HEK293 (cell line): Measurements from ENCODE around the gene CELSR3.

Experiments
- GLI2 ChIP-seq: fragments of 450-650 bp; formaldehyde crosslinking; IDR thresholded peaks from 2 replicates; pipeline ENCODE4; 2017; ENCODE audit warnings: missing biosample characterization, missing genetic modification characterization, low read depth, borderline replicate concordance
- GLIS1 ChIP-seq: fragments of 450-650 bp; formaldehyde crosslinking; IDR thresholded peaks from 2 replicates; pipeline ENCODE4 v1.5.1; 2016; ENCODE audit warnings: missing biosample characterization, missing genetic modification characterization
- RBAK ChIP-seq: fragments of 450-650 bp; formaldehyde crosslinking; IDR thresholded peaks from 2 replicates; pipeline ENCODE4 v1.5.1; 2016; ENCODE audit warnings: missing biosample characterization, missing genetic modification characterization
- WT1 ChIP-seq: fragments of 450-650 bp; formaldehyde crosslinking; IDR thresholded peaks from 2 replicates; pipeline ENCODE4 v1.5.1; 2016; ENCODE audit warnings: missing biosample characterization, missing genetic modification characterization
- ZBTB48 ChIP-seq: fragments of 450-650 bp; formaldehyde crosslinking; IDR thresholded peaks from 2 replicates; pipeline ENCODE4 v1.5.1; 2016; ENCODE audit warnings: missing biosample characterization, missing genetic modification characterization
- ZBTB6 ChIP-seq: fragments of 450-650 bp; formaldehyde crosslinking; IDR thresholded peaks from 2 replicates; pipeline ENCODE4 v1.5.1; 2017; ENCODE audit warnings: missing biosample characterization, missing genetic modification characterization
- ZBTB7A ChIP-seq: fragments of 450-650 bp; formaldehyde crosslinking; IDR thresholded peaks from 2 replicates; pipeline ENCODE4 v1.5.1; 2016; ENCODE audit warnings: low read depth, missing biosample characterization, missing genetic modification characterization
- ZFP37 ChIP-seq: fragments of 450-650 bp; formaldehyde crosslinking; IDR thresholded peaks from 2 replicates; pipeline ENCODE4 v1.5.1; 2016; ENCODE audit warnings: missing biosample characterization, missing genetic modification characterization
- ZNF146 ChIP-seq: fragments of 450-650 bp; formaldehyde crosslinking; IDR thresholded peaks from 2 replicates; pipeline ENCODE4 v1.5.1; 2016; ENCODE audit warnings: missing biosample characterization, missing genetic modification characterization
- ZNF266 ChIP-seq: fragments of 450-650 bp; formaldehyde crosslinking; IDR thresholded peaks from 2 replicates; pipeline ENCODE4 v1.5.1; 2016; ENCODE audit warnings: missing biosample characterization, missing genetic modification characterization, low read depth
- ZNF324 ChIP-seq: fragments of 450-650 bp; formaldehyde crosslinking; IDR thresholded peaks from 2 replicates; pipeline ENCODE4 v1.5.1; 2016; ENCODE audit warnings: missing biosample characterization, missing genetic modification characterization
- ZNF350 ChIP-seq: fragments of 450-650 bp; formaldehyde crosslinking; IDR thresholded peaks from 2 replicates; pipeline ENCODE4 v1.5.0; 2017; ENCODE audit warnings: missing biosample characterization, mild to moderate bottlenecking, missing genetic modification characterization
- ZNF354C ChIP-seq: fragments of 450-650 bp; formaldehyde crosslinking; IDR thresholded peaks from 2 replicates; pipeline ENCODE4 v1.5.1; 2016; ENCODE audit warnings: missing biosample characterization, missing genetic modification characterization, low read depth, borderline replicate concordance
- ZNF366 ChIP-seq: fragments of 450-650 bp; formaldehyde crosslinking; conservative IDR thresholded peaks from 2 replicates; pipeline ENCODE4 v1.5.1; 2016; ENCODE audit warnings: missing biosample characterization, missing genetic modification characterization
- ZNF37A ChIP-seq: fragments of 450-650 bp; IDR thresholded peaks from 2 replicates; pipeline ENCODE4 v1.5.1; 2018; ENCODE audit warnings: missing biosample characterization, missing genetic modification characterization
- ZNF391 ChIP-seq: fragments of 450-650 bp; formaldehyde crosslinking; IDR thresholded peaks from 2 replicates; pipeline ENCODE4 v1.5.1; 2016; ENCODE audit warnings: low read depth, missing biosample characterization, missing genetic modification characterization, borderline replicate concordance
- ZNF48 ChIP-seq: fragments of 450-650 bp; formaldehyde crosslinking; IDR thresholded peaks from 2 replicates; pipeline ENCODE4 v1.5.1; 2016; ENCODE audit warnings: missing biosample characterization, missing genetic modification characterization
- ZNF518A ChIP-seq: fragments of 450-650 bp; formaldehyde crosslinking; conservative IDR thresholded peaks from 2 replicates; pipeline ENCODE4 v1.5.1; 2016; ENCODE audit warnings: low read depth, missing biosample characterization, missing genetic modification characterization
- ZNF544 ChIP-seq: fragments of 450-650 bp; formaldehyde crosslinking; IDR thresholded peaks from 2 replicates; pipeline ENCODE4 v1.5.0; 2017; ENCODE audit warnings: missing biosample characterization, missing genetic modification characterization
- ZNF549 ChIP-seq: fragments of 450-650 bp; IDR thresholded peaks from 2 replicates; pipeline ENCODE4 v1.5.1; 2018; ENCODE audit warnings: missing biosample characterization, missing genetic modification characterization, mild to moderate bottlenecking, inconsistent platforms, moderate library complexity
- ZNF560 ChIP-seq: fragments of 450-650 bp; formaldehyde crosslinking; IDR thresholded peaks from 2 replicates; pipeline ENCODE4 v1.5.1; 2017; ENCODE audit warnings: missing biosample characterization, missing genetic modification characterization, borderline replicate concordance
- ZNF626 ChIP-seq: fragments of 450-650 bp; sonication (Bioruptor Pico); formaldehyde crosslinking; IDR thresholded peaks from 2 replicates; pipeline ENCODE4 v1.5.1; 2018; ENCODE audit warnings: missing biosample characterization, missing genetic modification characterization, inconsistent platforms
- ZNF664 ChIP-seq: fragments of 450-650 bp; formaldehyde crosslinking; IDR thresholded peaks from 2 replicates; pipeline ENCODE4 v1.5.1; 2016; ENCODE audit warnings: missing biosample characterization, missing genetic modification characterization
- ZNF670 ChIP-seq: fragments of 450-650 bp; formaldehyde crosslinking; IDR thresholded peaks from 2 replicates; pipeline ENCODE4 v1.5.1; 2016; ENCODE audit warnings: missing biosample characterization, missing genetic modification characterization, low read depth
- ZNF704 ChIP-seq: fragments of 450-650 bp; formaldehyde crosslinking; IDR thresholded peaks from 2 replicates; pipeline ENCODE4 v1.5.1; 2016; ENCODE audit warnings: missing biosample characterization, missing genetic modification characterization
- ZNF76 ChIP-seq: fragments of 450-650 bp; formaldehyde crosslinking; IDR thresholded peaks from 2 replicates; pipeline ENCODE4; 2016; ENCODE audit warnings: low read depth, missing biosample characterization, missing genetic modification characterization, borderline replicate concordance
- ZNF776 ChIP-seq: fragments of 450-650 bp; formaldehyde crosslinking; IDR thresholded peaks from 2 replicates; pipeline ENCODE4 v1.5.0; 2017; ENCODE audit warnings: missing biosample characterization, missing genetic modification characterization, borderline replicate concordance
- TF ChIP-seq, protein P1 (sequence below): fragments of 450-650 bp; formaldehyde crosslinking; IDR thresholded peaks from 2 replicates; pipeline ENCODE4 v1.5.1; 2016; ENCODE audit warnings: missing biosample characterization, missing genetic modification characterization, borderline replicate concordance
- TF ChIP-seq, protein P2 (sequence below): fragments of 450-650 bp; formaldehyde crosslinking; IDR thresholded peaks from 2 replicates; pipeline ENCODE4 v1.5.1; 2016; ENCODE audit warnings: missing biosample characterization, missing genetic modification characterization

Gene CELSR3

GRCh38 chr3:48694610-48695392 lies 32.1 kb upstream of the CELSR3 start (continued):
- TF ChIP-seq ZNF518A (tag by site-specific recombination) (no peak), ZNF626 (tag by site-specific recombination) (no peak), ZNF37A (no peak), ZNF544 (tag by site-specific recombination) (no peak), RBAK (tag by site-specific recombination) (no peak), ZNF48 (no peak), ZNF350 (no peak), ZFP37 (tag by site-specific recombination) (no peak), ZNF146 (tag by site-specific recombination) (no peak), WT1 (tag by site-specific recombination) (peak; percentile 38; the same call in 1 of the 2 replicates), ZBTB48 (peak; percentile 60), ZNF776 (tag by site-specific recombination) (no peak), ZNF266 (tag by site-specific recombination) (no peak), GLI2 (tag by site-specific recombination) (no peak), ZNF664 (no peak), ZNF704 (no peak), ZNF76 (no peak), ZBTB7A (tag by site-specific recombination) (no peak), ZNF391 (tag by site-specific recombination) (no peak), ZNF366 (tag by site-specific recombination) (no peak), ZNF354C (tag by site-specific recombination) (no peak), GLIS1 (no peak), ZBTB6 (tag by site-specific recombination) (no peak), ZNF549 (tag by site-specific recombination) (no peak), ZNF670 (no peak), ZNF560 (tag by site-specific recombination) (no peak), ZNF324 (no peak)
- TF ChIP-seq, protein P1, sequence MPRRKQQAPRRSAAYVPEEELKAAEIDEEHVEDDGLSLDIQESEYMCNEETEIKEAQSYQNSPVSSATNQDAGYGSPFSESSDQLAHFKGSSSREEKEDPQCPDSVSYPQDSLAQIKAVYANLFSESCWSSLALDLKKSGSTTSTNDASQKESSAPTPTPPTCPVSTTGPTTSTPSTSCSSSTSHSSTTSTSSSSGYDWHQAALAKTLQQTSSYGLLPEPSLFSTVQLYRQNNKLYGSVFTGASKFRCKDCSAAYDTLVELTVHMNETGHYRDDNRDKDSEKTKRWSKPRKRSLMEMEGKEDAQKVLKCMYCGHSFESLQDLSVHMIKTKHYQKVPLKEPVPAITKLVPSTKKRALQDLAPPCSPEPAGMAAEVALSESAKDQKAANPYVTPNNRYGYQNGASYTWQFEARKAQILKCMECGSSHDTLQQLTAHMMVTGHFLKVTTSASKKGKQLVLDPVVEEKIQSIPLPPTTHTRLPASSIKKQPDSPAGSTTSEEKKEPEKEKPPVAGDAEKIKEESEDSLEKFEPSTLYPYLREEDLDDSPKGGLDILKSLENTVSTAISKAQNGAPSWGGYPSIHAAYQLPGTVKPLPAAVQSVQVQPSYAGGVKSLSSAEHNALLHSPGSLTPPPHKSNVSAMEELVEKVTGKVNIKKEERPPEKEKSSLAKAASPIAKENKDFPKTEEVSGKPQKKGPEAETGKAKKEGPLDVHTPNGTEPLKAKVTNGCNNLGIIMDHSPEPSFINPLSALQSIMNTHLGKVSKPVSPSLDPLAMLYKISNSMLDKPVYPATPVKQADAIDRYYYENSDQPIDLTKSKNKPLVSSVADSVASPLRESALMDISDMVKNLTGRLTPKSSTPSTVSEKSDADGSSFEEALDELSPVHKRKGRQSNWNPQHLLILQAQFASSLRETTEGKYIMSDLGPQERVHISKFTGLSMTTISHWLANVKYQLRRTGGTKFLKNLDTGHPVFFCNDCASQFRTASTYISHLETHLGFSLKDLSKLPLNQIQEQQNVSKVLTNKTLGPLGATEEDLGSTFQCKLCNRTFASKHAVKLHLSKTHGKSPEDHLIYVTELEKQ (tag by site-specific recombination), result no peak
- TF ChIP-seq, protein P2, sequence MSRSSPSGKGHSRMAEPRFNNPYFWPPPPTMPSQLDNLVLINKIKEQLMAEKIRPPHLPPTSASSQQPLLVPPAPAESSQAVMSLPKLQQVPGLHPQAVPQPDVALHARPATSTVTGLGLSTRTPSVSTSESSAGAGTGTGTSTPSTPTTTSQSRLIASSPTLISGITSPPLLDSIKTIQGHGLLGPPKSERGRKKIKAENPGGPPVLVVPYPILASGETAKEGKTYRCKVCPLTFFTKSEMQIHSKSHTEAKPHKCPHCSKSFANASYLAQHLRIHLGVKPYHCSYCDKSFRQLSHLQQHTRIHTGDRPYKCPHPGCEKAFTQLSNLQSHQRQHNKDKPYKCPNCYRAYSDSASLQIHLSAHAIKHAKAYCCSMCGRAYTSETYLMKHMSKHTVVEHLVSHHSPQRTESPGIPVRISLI, result no peak
